ENCODE results near the gene LLGL1. TPM values are rescaled to one million over a fixed set of nuclear protein-coding genes. Genes with fewer than 3 reads are reported as not detected.
A peak's percentile ranks its signal among the peaks of the same experiment; 100 is the strongest.

The LLGL1 gene
- total RNA-seq, 1 experiment from 2014 or later: 65.0 TPM

DNA sequence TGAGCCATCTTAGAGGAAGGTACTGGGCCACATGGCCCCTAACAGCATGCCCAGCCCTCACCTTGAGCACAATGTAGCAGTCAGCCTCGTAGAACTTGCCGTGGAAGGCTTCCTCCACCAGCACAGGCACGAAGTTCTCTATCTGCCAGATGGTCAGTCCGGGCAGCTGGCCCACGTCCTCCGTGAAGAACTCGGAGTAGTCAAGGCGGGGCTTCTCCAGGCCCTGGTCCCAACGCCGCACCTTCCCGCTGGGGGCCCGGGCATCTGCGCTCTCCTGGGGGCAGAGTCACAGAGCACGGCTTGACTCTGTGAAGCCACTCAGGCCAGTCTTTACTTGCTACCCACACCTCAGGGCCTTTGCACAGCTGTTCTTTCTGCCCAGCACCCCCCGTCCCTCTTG lies 25.8 kb downstream of the LLGL1 start:
- no peak overlapping the region for H2BK120ac ChIP-seq (ENCODE audit: low read depth, low read length, poor library complexity, severe bottlenecking)
- H3K4ac ChIP-seq (ENCODE audit: low read depth, low read length): no peak overlapping the region
- TF ChIP-seq, protein P1, sequence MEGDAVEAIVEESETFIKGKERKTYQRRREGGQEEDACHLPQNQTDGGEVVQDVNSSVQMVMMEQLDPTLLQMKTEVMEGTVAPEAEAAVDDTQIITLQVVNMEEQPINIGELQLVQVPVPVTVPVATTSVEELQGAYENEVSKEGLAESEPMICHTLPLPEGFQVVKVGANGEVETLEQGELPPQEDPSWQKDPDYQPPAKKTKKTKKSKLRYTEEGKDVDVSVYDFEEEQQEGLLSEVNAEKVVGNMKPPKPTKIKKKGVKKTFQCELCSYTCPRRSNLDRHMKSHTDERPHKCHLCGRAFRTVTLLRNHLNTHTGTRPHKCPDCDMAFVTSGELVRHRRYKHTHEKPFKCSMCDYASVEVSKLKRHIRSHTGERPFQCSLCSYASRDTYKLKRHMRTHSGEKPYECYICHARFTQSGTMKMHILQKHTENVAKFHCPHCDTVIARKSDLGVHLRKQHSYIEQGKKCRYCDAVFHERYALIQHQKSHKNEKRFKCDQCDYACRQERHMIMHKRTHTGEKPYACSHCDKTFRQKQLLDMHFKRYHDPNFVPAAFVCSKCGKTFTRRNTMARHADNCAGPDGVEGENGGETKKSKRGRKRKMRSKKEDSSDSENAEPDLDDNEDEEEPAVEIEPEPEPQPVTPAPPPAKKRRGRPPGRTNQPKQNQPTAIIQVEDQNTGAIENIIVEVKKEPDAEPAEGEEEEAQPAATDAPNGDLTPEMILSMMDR (conservative IDR thresholded peaks at IDR 0.05): no peak
- 0 out of 7 replicates have a peak overlapping the region, but pooled peaks of 1 of the 3 experiments have one; percentile 10 for H3K27ac Mint-ChIP-seq
- no peaks in the 10 kb centered on the region; a peak in 1 of 5 replicates for H3K9me3 Mint-ChIP-seq
- no peak overlapping the region for H2BK12ac ChIP-seq (ENCODE audit: insufficient read length, low read depth, low read length)
- H4K91ac ChIP-seq (ENCODE audit: insufficient read length, low read depth, low read length): no peak overlapping the region
- no peak overlapping the region for H4K5ac ChIP-seq (ENCODE audit: insufficient read length, low read depth, low read length)
- no peaks in the 10 kb centered on the region; the same call in 1 of the 2 replicates for H3K27me3 Mint-ChIP-seq (ENCODE audit: low read depth)
- no peaks in the 10 kb centered on the region for H3K23me2 ChIP-seq (ENCODE audit: insufficient read length, low read depth, low read length, poor library complexity, severe bottlenecking)
- no peak overlapping the region for H2BK15ac ChIP-seq (ENCODE audit: low read depth, low read length)
- H3K14ac ChIP-seq (ENCODE audit: insufficient read depth, low read length): no peak overlapping the region
- no peak overlapping the region for H3K23ac ChIP-seq (ENCODE audit: insufficient read length, low read depth, low read length)
- no peak overlapping the region for H2BK20ac ChIP-seq (ENCODE audit: low read depth, low read length, poor library complexity, severe bottlenecking)
- no peaks in the 10 kb centered on the region for H4K20me1 ChIP-seq (ENCODE audit: control insufficient read depth, insufficient read depth, insufficient read length)
- no peak overlapping the region for H3K9ac ChIP-seq (ENCODE audit: extremely low read depth, insufficient read length, low read length)
- no peaks in the 10 kb centered on the region for H3K27me3 ChIP-seq (ENCODE audit: insufficient read depth, low read length)
- no peak overlapping the region for H3T11ph ChIP-seq (ENCODE audit: low read length)
- no peak overlapping the region for H3K4me2 ChIP-seq (ENCODE audit: insufficient read depth, insufficient read length, low read length)
- peaks cover 31 to 91% (median 88%) of the 10 kb centered on the region in 3 experiments; a peak in 6 of 7 replicates for H3K36me3 Mint-ChIP-seq (ENCODE audit: insufficient read depth in 1 of 3, low read depth in 3 of 3)
- no peak overlapping the region for H3K27ac ChIP-seq (ENCODE audit: insufficient read length, low read depth, low read length)
- no peak overlapping the region for H2BK5ac ChIP-seq (ENCODE audit: insufficient read length, low read length)
- H3K4me3 Mint-ChIP-seq: no peak overlapping the region
- no peak overlapping the region for H2AK5ac ChIP-seq (ENCODE audit: insufficient read length, low read length)
- no peaks in the 10 kb centered on the region for H3K9me3 ChIP-seq (ENCODE audit: control insufficient read depth, low read depth, low read length)
- peaks cover 3% of the 10 kb centered on the region; the same call in 1 of the 2 replicates for H3K4me1 ChIP-seq (ENCODE audit: insufficient read depth, low read length)
- peaks cover 20 to 27% of the 10 kb centered on the region in 2 experiments for H3K4me1 Mint-ChIP-seq
- no peaks in the 10 kb centered on the region for H3K79me1 ChIP-seq (ENCODE audit: insufficient read depth, low read depth, low read length, poor library complexity, severe bottlenecking)
- H2AFZ ChIP-seq (ENCODE audit: low read length): no peak overlapping the region
- no peak for DNase-seq
- H3K79me2 ChIP-seq (ENCODE audit: insufficient read depth, low read length): no peaks in the 10 kb centered on the region
- no peak overlapping the region for H3K18ac ChIP-seq (ENCODE audit: insufficient read length, low read depth, low read length)
- no peak overlapping the region for H3K56ac ChIP-seq (ENCODE audit: insufficient read length, low read depth, low read length)
- no peak overlapping the region for H4K8ac ChIP-seq (replicated peaks; ENCODE audit: insufficient read length, low read depth, low read length)
- WGBS (ENCODE audit: extremely low coverage, insufficient read length, low lambda C conversion rate): no CpG with 5 or more reads among the region's 15 CpGs

All from H9 (cell line).